MG63 (cell line): ENCODE results near the gene BASP1. TPM values are rescaled to one million over a fixed set of nuclear protein-coding genes. Genes with fewer than 3 reads are reported as not detected.
A peak's percentile ranks its signal among the peaks of the same experiment; 100 is the strongest.

Source experiments
- DNase-seq: peaks from one replicate; pipeline ENCODE4 v3.0.0-alpha.2; 2020
- H3K27me3 ChIP-seq: fragments of 250-450 bp; sonication (Bioruptor Pico); 2 replicates; pipeline ENCODE4 v1.5.1; 2020; ENCODE audit warnings: mild to moderate bottlenecking, moderate library complexity
- H3K36me3 ChIP-seq: fragments of 250-450 bp; sonication (Bioruptor Pico); 2 replicates; pipeline ENCODE4 v1.5.1; 2020; ENCODE audit warnings: mild to moderate bottlenecking, moderate library complexity
- H3K4me3 ChIP-seq: fragments of 250-450 bp; sonication (Bioruptor Pico); 2 replicates; pipeline ENCODE4 v1.5.1; 2020; ENCODE audit warnings: mild to moderate bottlenecking, moderate library complexity
- H3K9me3 ChIP-seq: fragments of 250-450 bp; sonication (Bioruptor Pico); 2 replicates; pipeline ENCODE4 v1.5.1; 2020; ENCODE audit warnings: mild to moderate bottlenecking, moderate library complexity
- total RNA-seq: library from RNA; depleted of rRNA; stranded (reverse); fragments of >200 nt; shearing (Covaris generic); gene quantifications from 2 replicates; pipeline ENCODE4 v1.2.3, GENCODE V29; 2014; ENCODE audit warnings: low replicate concordance; rRNA removed

BASP1 gene, protein sequence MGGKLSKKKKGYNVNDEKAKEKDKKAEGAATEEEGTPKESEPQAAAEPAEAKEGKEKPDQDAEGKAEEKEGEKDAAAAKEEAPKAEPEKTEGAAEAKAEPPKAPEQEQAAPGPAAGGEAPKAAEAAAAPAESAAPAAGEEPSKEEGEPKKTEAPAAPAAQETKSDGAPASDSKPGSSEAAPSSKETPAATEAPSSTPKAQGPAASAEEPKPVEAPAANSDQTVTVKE
- 543 and 644 TPM in 2 replicates for total RNA-seq

DNA sequence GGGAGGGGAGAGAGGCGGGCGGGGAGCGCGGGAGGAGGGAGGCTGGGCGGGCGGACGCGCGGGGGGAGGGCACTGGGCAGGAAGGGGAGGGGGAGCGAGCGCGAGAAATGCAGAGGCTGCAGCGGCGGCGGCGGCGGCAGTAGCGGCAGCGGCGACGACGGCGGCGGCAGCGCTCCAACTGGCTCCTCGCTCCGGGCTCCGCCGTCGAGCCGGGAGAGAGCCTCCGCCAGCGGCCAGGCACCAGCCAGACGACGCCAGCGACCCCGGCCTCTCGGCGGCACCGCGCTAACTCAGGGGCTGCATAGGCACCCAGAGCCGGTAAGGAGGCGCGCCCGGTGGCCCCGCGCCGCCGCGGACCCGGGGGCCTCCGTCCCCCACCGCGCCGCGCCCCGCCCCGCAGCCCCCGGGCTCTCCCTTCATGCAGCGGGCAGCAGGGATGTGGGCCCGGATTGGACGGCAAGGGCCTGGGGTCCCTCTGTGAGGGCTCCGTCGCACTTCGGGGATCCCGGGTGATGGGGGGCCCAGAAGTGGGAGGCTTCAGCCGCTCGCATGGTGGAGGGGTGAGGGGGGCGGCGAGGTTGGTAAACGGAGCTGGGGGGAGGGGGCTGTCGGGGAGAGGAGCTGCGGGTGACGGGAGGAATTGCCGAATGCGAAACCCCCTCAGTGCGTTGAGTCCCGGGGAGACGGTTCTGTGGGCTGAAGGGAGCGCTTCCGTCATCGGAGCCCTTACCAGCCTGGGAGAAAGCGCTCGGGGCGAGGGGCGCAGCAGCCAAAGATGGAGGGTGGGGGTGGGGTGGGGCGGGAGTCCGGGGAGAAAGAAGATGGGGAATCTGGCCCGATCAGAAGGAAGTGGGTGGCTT is at the start of gene BASP1:
Gene BASP1 (plus strand): TSS at position 139 of the 860 bp plus-strand sequence. CDS start 57,586 bp downstream, outside the sequence.
- H3K27me3 ChIP-seq = no peaks in the 10 kb centered on the region
- H3K9me3 ChIP-seq = no peaks in the 10 kb centered on the region
- peaks cover 41% of the 10 kb centered on the region for H3K36me3 ChIP-seq
- peak; percentile 94 for DNase-seq
- peak within 1 kb of the TSS; percentile 74 for H3K4me3 ChIP-seq

DNA sequence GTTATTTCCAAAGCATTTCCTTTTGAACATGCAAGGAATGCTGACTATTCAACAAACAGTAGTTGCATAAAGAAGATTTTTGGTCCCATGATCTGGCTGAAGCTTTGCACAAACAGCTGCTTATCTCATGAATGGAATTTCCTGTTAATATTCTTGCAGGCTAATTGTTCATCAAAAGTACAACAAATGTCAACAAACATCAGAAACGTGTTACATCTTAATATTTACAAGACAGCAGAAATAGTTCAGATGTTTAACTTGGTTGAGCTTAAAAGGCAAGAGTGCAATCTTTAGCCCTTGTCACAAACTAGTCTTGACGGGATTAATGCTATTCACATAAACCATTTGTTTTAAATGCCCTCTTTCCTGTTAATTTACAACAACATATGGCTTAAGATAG is 47.9 kb upstream of the BASP1 start:
- no peaks in the 10 kb centered on the region for H3K27me3 ChIP-seq
- no peaks in the 10 kb centered on the region for H3K36me3 ChIP-seq
- no peak for DNase-seq
- no peak overlapping the region for H3K4me3 ChIP-seq
- no peaks in the 10 kb centered on the region for H3K9me3 ChIP-seq

DNA sequence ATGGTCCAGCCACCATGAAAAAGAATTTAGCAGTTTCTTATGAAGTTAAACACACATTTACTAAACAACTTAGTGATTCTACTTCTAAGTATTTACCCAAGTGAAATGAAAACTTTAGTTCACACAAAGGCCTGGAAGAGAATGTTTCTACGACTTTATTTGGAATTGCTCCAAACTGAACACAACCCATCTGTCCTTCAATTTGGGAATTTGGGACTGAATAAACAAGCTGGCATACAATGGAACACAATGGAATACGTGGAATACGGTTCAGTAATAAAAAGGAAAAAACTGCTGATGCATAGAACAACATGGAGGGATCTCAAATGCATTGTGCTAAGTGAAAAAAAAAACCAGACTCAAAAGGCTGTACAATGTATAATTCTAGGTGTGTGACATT is 44.6 kb upstream of the BASP1 start:
- no peak for DNase-seq

GRCh38 chr5:17174965-17175364 is 42.5 kb upstream of the BASP1 start:
- Histone ChIP-seq H3K4me3 (no peak overlapping the region), H3K27me3 (no peaks in the 10 kb centered on the region), H3K36me3 (no peaks in the 10 kb centered on the region), H3K9me3 (no peaks in the 10 kb centered on the region)
- no peak for DNase-seq

More for the DNA sequence above, 44.6 kb upstream of the BASP1 start:
- H3K36me3 ChIP-seq = no peaks in the 10 kb centered on the region
- no peaks in the 10 kb centered on the region for H3K27me3 ChIP-seq
- H3K9me3 ChIP-seq = no peaks in the 10 kb centered on the region
- H3K4me3 ChIP-seq = no peak overlapping the region

- Histone ChIP-seq H3K9me3 (no peaks in the 10 kb centered on the region), H3K4me3 (no peak overlapping the region), H3K27me3 (no peaks in the 10 kb centered on the region), H3K36me3 (no peaks in the 10 kb centered on the region)
- no peak for DNase-seq
Observed at GRCh38 chr5:17177501-17178372, 39.7 kb upstream of the BASP1 start.

GRCh38 chr5:17178373-17178675 is 39.1 kb upstream of the BASP1 start:
- no peak overlapping the region for H3K4me3 ChIP-seq
- no peak for DNase-seq
- H3K27me3 ChIP-seq = no peaks in the 10 kb centered on the region
- H3K9me3 ChIP-seq = no peaks in the 10 kb centered on the region
- no peaks in the 10 kb centered on the region for H3K36me3 ChIP-seq

DNA sequence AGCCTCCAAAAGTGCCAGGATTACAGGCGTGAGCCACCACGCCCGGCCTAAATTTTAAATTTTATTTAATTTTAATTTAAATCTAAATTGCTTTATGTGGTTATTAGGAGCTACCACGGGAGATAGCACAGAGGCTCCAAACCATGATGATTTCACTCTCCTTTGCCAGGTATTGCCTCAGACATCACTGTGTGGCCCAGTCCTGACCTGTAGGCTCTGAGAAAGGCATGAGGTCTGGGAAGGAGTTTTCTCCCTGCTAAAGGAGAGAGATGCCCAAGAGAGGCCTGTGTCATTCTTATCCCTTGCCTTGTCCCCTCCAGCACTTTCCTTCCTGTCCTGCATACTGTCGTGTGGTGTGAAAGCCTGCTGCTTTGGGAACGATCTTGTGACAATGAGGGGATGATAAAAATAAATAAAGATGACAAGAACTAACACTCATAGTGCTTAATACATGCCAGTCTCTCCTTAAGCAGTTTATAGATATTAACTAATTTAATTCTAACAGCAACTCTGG is 37.0 kb upstream of the BASP1 start:
- no peaks in the 10 kb centered on the region for H3K9me3 ChIP-seq
- H3K27me3 ChIP-seq = no peaks in the 10 kb centered on the region
- H3K4me3 ChIP-seq = no peak overlapping the region
- no peaks in the 10 kb centered on the region for H3K36me3 ChIP-seq
- DNase-seq = no peak

DNA sequence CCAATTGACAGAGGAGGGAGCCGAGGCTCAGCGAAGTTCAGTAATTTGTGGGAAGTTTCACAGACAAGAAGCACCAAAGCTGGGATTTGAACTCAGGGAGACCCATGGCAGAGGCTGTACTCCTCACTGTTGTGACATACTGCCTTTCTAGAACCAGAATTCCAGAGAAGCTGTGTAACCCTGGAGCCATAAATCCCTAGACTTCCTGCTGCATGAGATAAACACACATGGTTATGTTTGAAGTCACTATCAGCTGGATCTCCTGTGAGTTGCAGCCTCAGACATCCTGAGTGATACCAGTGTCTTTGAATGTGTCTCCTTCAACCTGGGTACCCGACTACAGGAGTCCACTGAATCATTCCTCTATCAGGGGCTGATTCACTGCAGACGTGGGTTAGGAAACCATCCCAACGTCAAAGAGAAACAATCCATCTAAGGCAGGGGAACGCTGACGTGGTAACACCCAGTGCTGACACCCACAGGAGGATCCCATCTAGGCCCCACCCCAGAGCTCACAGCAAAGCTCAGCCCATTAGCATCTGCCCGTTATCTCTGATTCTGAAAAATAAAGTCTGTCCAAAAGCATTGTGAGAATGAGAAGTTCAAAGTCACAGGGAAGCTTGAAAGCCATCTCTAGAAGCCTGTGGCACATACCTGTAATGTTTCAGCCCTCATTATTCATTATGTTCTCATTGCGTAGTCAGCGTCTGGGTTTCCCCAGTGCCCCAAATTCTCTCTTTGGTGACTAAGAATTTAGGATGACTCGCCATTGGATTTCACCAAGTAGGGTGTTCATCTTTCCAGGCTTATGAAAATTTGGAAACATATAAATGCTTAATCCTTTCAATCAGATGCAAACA is 36.3 kb upstream of the BASP1 start:
- Histone ChIP-seq H3K4me3 (no peak overlapping the region), H3K36me3 (no peaks in the 10 kb centered on the region), H3K27me3 (no peaks in the 10 kb centered on the region)

GRCh38 chr5:17182494-17182893 is 34.9 kb upstream of the BASP1 start:
- H3K36me3 ChIP-seq = no peaks in the 10 kb centered on the region
- no peaks in the 10 kb centered on the region for H3K9me3 ChIP-seq
- peak; percentile 77 for DNase-seq
- H3K4me3 ChIP-seq = no peak overlapping the region
- H3K27me3 ChIP-seq = no peaks in the 10 kb centered on the region

More for the DNA sequence above, 36.3 kb upstream of the BASP1 start:
- DNase-seq = peak; percentile 79
- no peaks in the 10 kb centered on the region for H3K9me3 ChIP-seq

- Histone ChIP-seq H3K4me3 (no peak overlapping the region), H3K9me3 (no peaks in the 10 kb centered on the region), H3K27me3 (no peaks in the 10 kb centered on the region), H3K36me3 (no peaks in the 10 kb centered on the region)
- DNase-seq = no peak
Observed at GRCh38 chr5:17182981-17183380, 34.5 kb upstream of the BASP1 start.

- no peak for DNase-seq
- Histone ChIP-seq H3K4me3 (no peak overlapping the region), H3K27me3 (no peaks in the 10 kb centered on the region), H3K9me3 (no peaks in the 10 kb centered on the region), H3K36me3 (no peaks in the 10 kb centered on the region)
Observed at GRCh38 chr5:17183831-17184230, 33.6 kb upstream of the BASP1 start.

- no peaks in the 10 kb centered on the region for H3K27me3 ChIP-seq
- no peaks in the 10 kb centered on the region for H3K36me3 ChIP-seq
- no peak overlapping the region for H3K4me3 ChIP-seq
- no peaks in the 10 kb centered on the region for H3K9me3 ChIP-seq
- DNase-seq = no peak
Observed at GRCh38 chr5:17184588-17184987, 32.8 kb upstream of the BASP1 start.

GRCh38 chr5:17185349-17185748 is 32.1 kb upstream of the BASP1 start:
- Histone ChIP-seq H3K9me3 (no peaks in the 10 kb centered on the region), H3K4me3 (no peak overlapping the region), H3K27me3 (no peaks in the 10 kb centered on the region), H3K36me3 (no peaks in the 10 kb centered on the region)
- DNase-seq = no peak

- Histone ChIP-seq H3K27me3 (no peaks in the 10 kb centered on the region), H3K4me3 (no peak overlapping the region)
- DNase-seq = peak; percentile 94
Observed at GRCh38 chr5:17185773-17186172, 31.7 kb upstream of the BASP1 start.

GRCh38 chr5:17186256-17186655 is 31.2 kb upstream of the BASP1 start:
- H3K4me3 ChIP-seq = no peak overlapping the region
- H3K27me3 ChIP-seq = no peaks in the 10 kb centered on the region
- no peaks in the 10 kb centered on the region for H3K36me3 ChIP-seq
- DNase-seq = peak; percentile 69
- H3K9me3 ChIP-seq = no peaks in the 10 kb centered on the region

More at GRCh38 chr5:17185773-17186172, 31.7 kb upstream of the BASP1 start:
- Histone ChIP-seq H3K36me3 (no peaks in the 10 kb centered on the region), H3K9me3 (no peaks in the 10 kb centered on the region)
